AG09309 (cell line): ENCODE measurements around the gene OR52K2.

ENCODE experiments used
- DNase-seq: peaks from one replicate; pipeline ENCODE4 v3.0.0-alpha.2; 2010; ENCODE audit warnings: low read depth
- H3K4me3 ChIP-seq: 2 replicates; pipeline ENCODE4 v1.5.1; 2011; ENCODE audit warnings: mild to moderate bottlenecking, low read depth, low read length, moderate library complexity; ENCODE audit not compliant: control insufficient read depth
- CTCF ChIP-seq: IDR thresholded peaks from 2 replicates; pipeline ENCODE4 v1.5.1; 2011; ENCODE audit warnings: mild to moderate bottlenecking, low read depth, low read length, inconsistent platforms; ENCODE audit not compliant: insufficient read depth, control insufficient read depth; ENCODE audit errors: missing control alignments

The OR52K2 gene

GRCh38 chr11:4436411-4436810, 12.7 kb upstream of the OR52K2 start:
- no peak overlapping the region for H3K4me3 ChIP-seq
- DNase-seq, result no peak
- TF ChIP-seq CTCF, result no peak

DNA sequence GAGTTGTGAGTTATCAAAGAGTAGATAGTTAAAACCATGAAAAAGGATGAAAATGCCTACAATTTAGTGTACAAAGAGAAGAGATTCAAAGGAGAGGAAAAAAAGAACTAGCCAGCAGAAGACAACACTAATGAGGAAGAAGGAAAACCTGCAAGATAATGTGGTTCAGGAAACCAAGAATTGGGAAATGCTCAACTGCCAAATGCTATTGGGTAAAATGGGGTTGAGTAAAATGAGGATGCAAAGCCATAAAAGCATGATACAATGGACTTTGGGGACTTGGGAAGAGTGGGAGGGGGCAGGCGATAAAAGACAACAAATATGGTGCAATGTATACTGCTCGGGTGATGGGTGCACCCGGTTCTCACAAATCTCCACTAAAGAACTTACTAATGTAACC, 7.6 kb upstream of the OR52K2 start:
- no peak overlapping the region for H3K4me3 ChIP-seq
- DNase-seq, result no peak
- TF ChIP-seq CTCF, result no peak

- DNase-seq, result no peak
- TF ChIP-seq CTCF, result no peak
- H3K4me3 ChIP-seq, result no peak overlapping the region
These were observed 5.7 kb upstream of the OR52K2 start for GRCh38 chr11:4443232-4443891.

DNA sequence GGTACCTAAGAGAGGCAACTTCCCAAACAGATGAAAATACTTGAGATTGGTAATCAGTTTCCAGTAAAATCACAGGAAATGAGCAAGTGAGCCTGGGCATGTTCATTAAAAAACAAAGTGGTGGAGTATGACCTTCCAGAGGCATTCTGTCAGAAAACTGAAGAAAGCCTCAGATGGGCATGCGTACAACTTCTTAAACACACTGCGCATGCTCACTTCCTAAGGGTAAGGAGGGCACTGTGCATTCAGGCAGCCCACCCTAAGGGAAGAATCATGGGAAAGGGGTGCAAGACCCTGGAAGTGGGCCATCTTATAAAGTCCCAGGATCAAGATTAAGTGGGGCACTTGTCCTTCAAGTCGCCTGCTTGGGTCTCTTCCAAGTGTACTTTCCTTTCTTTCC, 4.0 kb downstream of the OR52K2 start:
- no peak for TF ChIP-seq CTCF
- DNase-seq, result no peak
- no peak overlapping the region for H3K4me3 ChIP-seq

DNA sequence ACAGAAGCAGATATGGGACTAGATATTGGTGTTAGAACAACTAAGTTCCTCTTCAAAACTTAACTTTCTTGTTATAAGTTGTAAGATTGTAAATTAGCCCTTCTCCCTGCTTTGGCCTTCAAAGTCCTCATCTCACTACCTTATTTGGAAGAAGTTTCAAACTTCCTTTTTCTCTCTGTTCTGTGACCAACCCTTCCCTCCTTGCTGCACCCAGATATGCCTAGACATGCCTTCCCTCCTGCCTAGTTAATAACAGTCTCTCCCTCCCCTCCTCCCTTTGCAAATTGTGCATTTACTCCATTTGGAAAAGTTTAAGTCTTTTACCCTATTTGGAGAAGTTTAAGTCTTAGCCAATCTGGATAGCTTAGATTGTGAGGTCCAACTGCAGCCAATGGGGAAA, 4.9 kb downstream of the OR52K2 start:
- no peak overlapping the region for H3K4me3 ChIP-seq
- no peak for TF ChIP-seq CTCF

DNA sequence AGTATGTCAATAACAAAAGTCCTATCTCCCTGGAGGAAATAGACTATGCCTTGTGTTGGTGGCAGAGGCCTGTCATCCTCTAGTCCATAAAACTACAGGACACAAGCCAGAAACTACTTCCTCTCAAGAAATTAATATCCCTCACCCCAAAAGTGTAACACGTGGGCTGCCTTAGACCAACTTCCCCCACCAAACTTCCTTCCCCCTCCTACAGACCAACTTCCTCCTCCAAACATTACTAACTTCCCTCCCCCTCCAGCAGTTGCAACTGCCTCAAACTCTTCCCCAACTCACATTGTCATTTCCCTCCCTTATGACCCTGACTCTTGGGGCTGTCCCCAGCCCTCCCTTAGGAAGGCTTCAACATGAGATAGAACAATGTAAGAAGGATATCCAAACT, 6.3 kb downstream of the OR52K2 start:
- no peak for DNase-seq
- no peak overlapping the region for H3K4me3 ChIP-seq
- no peak for TF ChIP-seq CTCF

More for the DNA sequence above, 4.9 kb downstream of the OR52K2 start:
- DNase-seq, result no peak
